Left ventricle myocardium inferior (tissue), 1 donor: ENCODE measurements around the gene MYDGF. TPM values are rescaled to one million over a fixed set of nuclear protein-coding genes. Genes with fewer than 3 reads are reported as not detected.
A peak's percentile ranks its signal among the peaks of the same experiment; 100 is the strongest.

Experiments used
- DNase-seq: peaks from one replicate; pipeline ENCODE4 v3.0.0-alpha.2; 2020
- H3K27ac ChIP-seq: fragments of 200-600 bp; replicated peaks from 2 replicates; pipeline ENCODE4 v1.8.0; 2021
- H3K27me3 ChIP-seq: fragments of 200-600 bp; 2 replicates; pipeline ENCODE4 v1.8.0; 2021; ENCODE audit warnings: low read depth
- H3K36me3 ChIP-seq: fragments of 200-600 bp; 2 replicates; pipeline ENCODE4 v1.8.0; 2021
- H3K4me1 ChIP-seq: fragments of 200-600 bp; 2 replicates; pipeline ENCODE4 v1.8.0; 2021
- H3K4me3 ChIP-seq: fragments of 200-600 bp; 2 replicates; pipeline ENCODE4 v1.8.0; 2021; ENCODE audit warnings: mild to moderate bottlenecking, moderate library complexity
- H3K9me3 ChIP-seq: fragments of 200-600 bp; replicated peaks from 2 replicates; pipeline ENCODE4 v1.8.0; 2021
- intact Hi-C: fragments of 100-400 bp; cut with micrococcal nuclease; formaldehyde crosslinking; loops from one replicate; pipeline ENCODE4 v1.11.0; 2022
- total RNA-seq: library from RNA; stranded (reverse); fragmentation: NEBNext Ultra II Directional; extraction: Animal tissue kit (Norgen Biotek cat#: 25700); gene quantifications from one replicate; pipeline ENCODE4 v1.2.1, GENCODE V29; 2021
- TF ChIP-seq, protein P1 (sequence below): fragments of 200-600 bp; IDR thresholded peaks from 2 replicates; pipeline ENCODE4 v1.8.0; 2021; ENCODE audit warnings: antibody characterized with exemption, mild to moderate bottlenecking, borderline replicate concordance
- donor health status: DM: no; HTN: yes; CAD: no; lungs with severe emphysema.

The MYDGF gene
- total RNA-seq, 1 donor from 2014 or later = 26.3 TPM

DNA sequence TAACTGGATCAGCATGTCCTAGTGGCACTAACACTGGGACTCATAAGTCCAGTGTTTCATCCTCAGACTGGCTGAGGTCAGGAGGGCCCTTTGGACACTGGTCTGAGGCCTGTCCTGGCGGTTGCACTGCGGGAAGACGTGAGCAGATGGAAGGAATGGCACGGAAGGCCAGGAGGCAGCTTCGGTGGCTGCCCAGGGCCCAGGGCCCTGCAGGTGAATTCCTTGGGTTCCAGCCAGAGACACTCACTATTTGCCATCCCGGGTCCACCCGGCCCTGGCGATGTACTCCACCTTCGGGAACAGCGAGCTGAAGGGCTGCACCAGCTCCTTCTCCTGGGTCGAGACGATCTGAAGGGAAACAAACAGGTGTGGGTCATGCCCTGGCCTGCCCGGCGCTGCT, 27.2 kb upstream of the MYDGF start:
- intact Hi-C loops = no loop called here
- DNase-seq = no peak
- H3K27ac ChIP-seq = no peak overlapping the region
- TF ChIP-seq, protein P1, sequence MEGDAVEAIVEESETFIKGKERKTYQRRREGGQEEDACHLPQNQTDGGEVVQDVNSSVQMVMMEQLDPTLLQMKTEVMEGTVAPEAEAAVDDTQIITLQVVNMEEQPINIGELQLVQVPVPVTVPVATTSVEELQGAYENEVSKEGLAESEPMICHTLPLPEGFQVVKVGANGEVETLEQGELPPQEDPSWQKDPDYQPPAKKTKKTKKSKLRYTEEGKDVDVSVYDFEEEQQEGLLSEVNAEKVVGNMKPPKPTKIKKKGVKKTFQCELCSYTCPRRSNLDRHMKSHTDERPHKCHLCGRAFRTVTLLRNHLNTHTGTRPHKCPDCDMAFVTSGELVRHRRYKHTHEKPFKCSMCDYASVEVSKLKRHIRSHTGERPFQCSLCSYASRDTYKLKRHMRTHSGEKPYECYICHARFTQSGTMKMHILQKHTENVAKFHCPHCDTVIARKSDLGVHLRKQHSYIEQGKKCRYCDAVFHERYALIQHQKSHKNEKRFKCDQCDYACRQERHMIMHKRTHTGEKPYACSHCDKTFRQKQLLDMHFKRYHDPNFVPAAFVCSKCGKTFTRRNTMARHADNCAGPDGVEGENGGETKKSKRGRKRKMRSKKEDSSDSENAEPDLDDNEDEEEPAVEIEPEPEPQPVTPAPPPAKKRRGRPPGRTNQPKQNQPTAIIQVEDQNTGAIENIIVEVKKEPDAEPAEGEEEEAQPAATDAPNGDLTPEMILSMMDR = no peak
- no peaks in the 10 kb centered on the region for H3K9me3 ChIP-seq
- peaks cover 97% of the 10 kb centered on the region for H3K36me3 ChIP-seq
- no peaks in the 10 kb centered on the region for H3K27me3 ChIP-seq
- no peak overlapping the region for H3K4me3 ChIP-seq
- H3K4me1 ChIP-seq = peaks cover 47% of the 10 kb centered on the region

DNA sequence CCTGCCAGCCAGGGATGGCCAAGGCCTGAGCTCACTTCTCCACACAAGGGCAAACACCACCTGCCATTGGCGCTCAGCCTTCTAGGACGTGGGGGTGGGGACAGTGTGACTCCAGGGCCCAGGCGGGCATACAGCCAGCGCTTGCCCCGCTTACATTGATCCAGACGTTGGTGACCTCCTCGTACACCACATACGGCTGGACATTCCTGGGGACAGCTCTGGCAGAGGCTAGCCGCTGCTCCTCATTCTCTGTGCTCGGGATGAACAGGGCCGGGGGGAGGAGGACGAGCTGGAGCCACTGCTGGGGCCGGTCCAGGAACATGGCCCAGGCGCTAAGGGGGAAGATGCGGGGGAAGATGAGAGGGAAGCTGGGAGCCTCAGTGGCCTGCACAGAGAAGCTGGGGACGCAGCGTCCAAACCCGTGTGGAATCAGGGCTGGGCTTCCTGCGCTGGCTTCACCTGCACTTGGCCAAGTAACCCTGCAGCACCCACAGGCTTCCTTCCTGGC, 25.1 kb upstream of the MYDGF start:
- H3K9me3 ChIP-seq = no peaks in the 10 kb centered on the region
- TF ChIP-seq, protein P1 = no peak
- H3K36me3 ChIP-seq = peaks cover 97% of the 10 kb centered on the region
- intact Hi-C loops = no loop called here
- peaks cover 41% of the 10 kb centered on the region for H3K4me1 ChIP-seq
- no peaks in the 10 kb centered on the region for H3K27me3 ChIP-seq
- peak; percentile 45 for DNase-seq
- H3K27ac ChIP-seq = peak overlapping the region; percentile 90
- H3K4me3 ChIP-seq = peak overlapping the region; percentile 21

DNA sequence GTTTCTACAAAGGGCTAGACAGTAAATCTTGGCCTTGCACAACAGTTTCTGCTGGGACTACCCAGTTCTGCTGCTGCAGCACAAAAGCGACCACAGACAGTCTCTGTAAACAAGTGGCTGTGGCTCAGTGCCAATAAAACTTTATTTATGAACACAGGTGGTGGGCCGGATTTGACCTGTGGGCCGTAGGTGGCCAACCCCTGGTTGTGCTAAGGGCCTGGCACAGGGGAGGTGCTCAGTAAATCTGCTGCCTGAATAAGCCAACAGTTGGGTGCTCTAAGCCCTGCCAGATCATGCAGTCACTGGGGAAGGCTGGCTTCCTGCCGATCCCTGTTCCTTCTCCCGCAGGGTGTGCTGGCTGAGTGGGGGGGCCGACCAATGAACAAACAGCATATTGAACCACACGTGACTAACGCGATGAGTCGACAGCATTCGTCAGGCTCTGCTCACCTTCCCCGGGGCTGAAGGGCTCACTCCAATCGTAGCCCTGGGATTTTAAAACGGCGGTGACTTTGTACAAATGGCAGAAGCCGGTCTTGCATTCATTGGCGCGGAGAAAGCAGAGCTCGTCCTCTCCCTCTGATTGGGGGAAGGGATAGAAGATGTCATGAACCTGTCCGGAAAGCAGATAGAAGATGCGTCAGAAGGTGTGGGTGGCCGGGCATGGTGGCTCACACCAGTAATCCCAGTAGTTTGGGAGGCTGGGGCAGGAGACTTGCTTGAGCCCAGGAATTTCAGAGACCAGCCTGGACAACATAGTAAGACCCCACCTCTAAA, 24.3 kb upstream of the MYDGF start:
- TF ChIP-seq, protein P1 = no peak
- DNase-seq = peak; percentile 62

DNA sequence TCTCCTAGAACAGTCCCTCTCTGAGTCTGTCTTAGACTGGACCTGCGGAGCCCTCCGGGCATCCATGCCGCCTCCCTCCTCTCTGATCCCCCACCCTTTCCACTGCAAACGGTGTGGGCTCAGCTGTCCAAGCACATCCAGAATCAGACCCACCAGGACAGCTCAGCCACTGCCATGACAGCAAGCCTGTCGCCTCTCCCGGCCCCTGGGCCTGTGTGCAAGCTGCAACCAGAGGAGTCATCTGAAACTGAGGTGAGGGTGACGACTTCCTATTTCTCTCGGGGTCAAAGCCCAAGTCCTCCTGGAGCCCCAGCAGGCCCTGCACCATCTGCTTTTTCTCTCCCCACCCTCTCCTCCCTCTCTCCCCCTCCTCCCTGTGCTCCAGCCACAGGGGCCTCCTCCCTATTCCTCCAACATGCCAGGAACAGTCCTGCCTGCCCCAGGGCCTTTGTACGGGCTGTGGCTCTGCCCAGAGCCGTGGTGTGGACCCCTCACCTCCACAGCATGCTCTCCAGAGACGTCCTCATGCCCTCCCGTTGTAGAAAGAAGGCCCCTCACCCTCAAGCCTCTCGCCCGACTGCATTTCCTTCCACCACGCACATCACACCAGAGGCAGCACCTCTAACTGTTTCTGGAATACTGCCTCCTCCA, 23.5 kb upstream of the MYDGF start:
- intact Hi-C loops = no loop called here
- Histone ChIP-seq H3K4me1 (peaks cover 36% of the 10 kb centered on the region), H3K27ac (peak overlapping the region; percentile 90), H3K4me3 (no peak overlapping the region), H3K9me3 (no peaks in the 10 kb centered on the region), H3K36me3 (peaks cover 98% of the 10 kb centered on the region), H3K27me3 (no peaks in the 10 kb centered on the region)
- DNase-seq = no peak
- TF ChIP-seq, protein P1 = no peak

More for the DNA sequence above, 24.3 kb upstream of the MYDGF start:
- H3K27ac ChIP-seq = peak overlapping the region; percentile 90
- H3K4me1 ChIP-seq = peaks cover 36% of the 10 kb centered on the region
- H3K27me3 ChIP-seq = no peaks in the 10 kb centered on the region
- peaks cover 97% of the 10 kb centered on the region for H3K36me3 ChIP-seq
- intact Hi-C loops = no loop called here
- H3K4me3 ChIP-seq = peak overlapping the region; percentile 21
- no peaks in the 10 kb centered on the region for H3K9me3 ChIP-seq

DNA sequence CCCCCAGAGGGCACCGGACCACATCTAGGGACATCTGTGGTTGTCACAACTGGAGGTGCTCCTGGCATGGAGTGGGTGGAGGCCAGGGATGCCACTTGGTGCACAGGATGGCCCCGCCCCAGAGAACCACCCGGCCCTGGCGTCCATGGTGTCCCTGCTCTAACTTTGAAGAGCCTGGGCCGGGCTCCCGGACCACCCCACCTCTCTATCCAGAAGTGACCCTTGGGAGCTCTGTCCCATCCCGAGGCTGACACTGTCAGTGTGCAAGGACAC, 22.9 kb upstream of the MYDGF start:
- Histone ChIP-seq H3K27ac (no peak overlapping the region), H3K4me1 (peaks cover 36% of the 10 kb centered on the region), H3K4me3 (no peak overlapping the region), H3K27me3 (no peaks in the 10 kb centered on the region), H3K9me3 (no peaks in the 10 kb centered on the region), H3K36me3 (peaks cover 98% of the 10 kb centered on the region)
- TF ChIP-seq, protein P1 = no peak
- intact Hi-C loops = no loop called here
- DNase-seq = no peak
